H1 (cell line): Measurements from ENCODE around the gene FLRT3. TPM values are rescaled to one million over a fixed set of nuclear protein-coding genes. Genes with fewer than 3 reads are reported as not detected.

Experiments
- CTCF ChIA-PET: fragments of 300-600 bp; sonication (Branson Sonifier 250); formaldehyde crosslinking; loops from one replicate; lab custom pipeline; 2021; ENCODE audit not compliant: partially characterized antibody; lab: Charles Lee
- POLR2A ChIA-PET: fragments of 300-600 bp; sonication (Branson Sonifier 250); formaldehyde crosslinking; loops from one replicate; lab custom pipeline; 2021; ENCODE audit warnings: inconsistent platforms; ENCODE audit not compliant: partially characterized antibody; lab: Charles Lee
- DNase-seq, 2 experiments: peaks; one replicate each; pipeline versions ENCODE4 v3.0.0 to v3.0.0-alpha.2; 2010 to 2022; ENCODE audit warnings: low spot score in 2 of 2, low read depth in 1 of 2, mixed read lengths in 1 of 2
- FAIRE-seq: peaks from 2 replicates; lab custom pipeline; 2011; peaks lifted over from hg19 to GRCh38; lab: Jason Lieb, UNC
- H2AFZ ChIP-seq: 2 replicates; pipeline ENCODE4 v1.8.1; 2012; ENCODE audit warnings: low read length, inconsistent platforms
- H2AK5ac ChIP-seq: 2 replicates; pipeline ENCODE4 v1.6.1; 2013; ENCODE audit warnings: low read depth, low read length
- H2BK120ac ChIP-seq: replicated peaks from 2 replicates; pipeline ENCODE3; 2013; ENCODE audit warnings: low read depth, low read length, inconsistent platforms
- H2BK12ac ChIP-seq: 2 replicates; pipeline ENCODE4 v1.6.1; 2013; ENCODE audit warnings: low read depth, low read length
- H2BK15ac ChIP-seq: 2 replicates; pipeline ENCODE4 v1.6.1; 2013; ENCODE audit warnings: low read length
- H2BK20ac ChIP-seq: 2 replicates; pipeline ENCODE4 v1.6.1; 2013; ENCODE audit warnings: low read length
- H2BK5ac ChIP-seq: 2 replicates; pipeline ENCODE4 v1.6.1; 2013; ENCODE audit warnings: low read depth, low read length
- H3K14ac ChIP-seq: 2 replicates; pipeline ENCODE4 v1.6.1; 2013; ENCODE audit warnings: inconsistent platforms; ENCODE audit not compliant: insufficient read length
- H3K18ac ChIP-seq: 2 replicates; pipeline ENCODE4 v1.6.1; 2013; ENCODE audit warnings: low read length; ENCODE audit errors: extremely low read depth
- H3K23ac ChIP-seq: 2 replicates; pipeline ENCODE4 v1.6.1; 2013; ENCODE audit warnings: inconsistent platforms; ENCODE audit not compliant: insufficient read length
- H3K23me2 ChIP-seq: 2 replicates; pipeline ENCODE4 v1.6.1; 2013; ENCODE audit warnings: low read depth, low read length
- H3K27ac ChIP-seq: 2 replicates; pipeline ENCODE4 v1.6.1; 2011; ENCODE audit warnings: low read depth, low read length, inconsistent platforms
- H3K27me3 ChIP-seq, 4 experiments: replicated peaks in 1 of 4; 1 replicate in 1 of 4; 2 replicates in 3 of 4; pipeline versions ENCODE4 v1.6.1 to v1.8.1; 2011 to 2013; ENCODE audit warnings: low read length in 3 of 4, mild to moderate bottlenecking in 3 of 4, inconsistent platforms in 2 of 4, mixed read lengths in 2 of 4, moderate library complexity in 1 of 4; ENCODE audit not compliant: control insufficient read depth in 3 of 4, insufficient read depth in 3 of 4; ENCODE audit errors: extremely low read depth in 1 of 4
- H3K36me3 ChIP-seq, 4 experiments: 2 replicates each; pipeline versions ENCODE4 v1.6.1 to v1.8.1; 2011 to 2013; ENCODE audit warnings: mild to moderate bottlenecking in 4 of 4, low read length in 3 of 4, moderate library complexity in 2 of 4, control low read depth in 1 of 4, inconsistent platforms in 1 of 4; ENCODE audit not compliant: insufficient read depth in 4 of 4, control insufficient read depth in 2 of 4
- H3K4ac ChIP-seq: replicated peaks from 2 replicates; pipeline ENCODE3; 2013; ENCODE audit warnings: low read length, low read depth, mixed read lengths, inconsistent platforms; ENCODE audit not compliant: insufficient read length
- H3K4me1 ChIP-seq, 4 experiments: replicated peaks in 1 of 4; 1 replicate in 1 of 4; 2 replicates in 3 of 4; pipeline versions ENCODE4 v1.6.1 to v1.8.1; 2011 to 2013; ENCODE audit warnings: low read length in 3 of 4, inconsistent platforms in 2 of 4, mixed read lengths in 1 of 4; ENCODE audit not compliant: insufficient read depth in 4 of 4, control insufficient read depth in 3 of 4
- H3K4me2 ChIP-seq, 2 experiments: 2 replicates each; pipeline versions ENCODE4 v1.6.1 to v1.8.1; 2011 to 2013; ENCODE audit warnings: low read depth in 2 of 2, low read length in 2 of 2, control low read depth in 1 of 2, inconsistent platforms in 1 of 2, mild to moderate bottlenecking in 1 of 2; ENCODE audit not compliant: insufficient read depth in 1 of 2
- H3K4me3 ChIP-seq, 4 experiments: fragments of 200-600, 300-600 bp in 1 of 4; sonication (generic), shearing (Covaris generic), sonication (Bioruptor Twin) in 1 of 4; 2 replicates each; pipeline versions ENCODE4 v1.5.1 to v1.8.1; 2011 to 2016; ENCODE audit warnings: low read length in 4 of 4, low read depth in 3 of 4, control low read depth in 2 of 4, inconsistent platforms in 2 of 4, mild to moderate bottlenecking in 2 of 4, mixed read lengths in 1 of 4, moderate library complexity in 1 of 4; ENCODE audit not compliant: insufficient read depth in 2 of 4; ENCODE audit errors: extremely low read depth in 1 of 4
- H3K56ac ChIP-seq: replicated peaks from 2 replicates; pipeline ENCODE3; 2013; ENCODE audit warnings: low read depth, mild to moderate bottlenecking, mixed read lengths, low read length, inconsistent platforms; ENCODE audit not compliant: insufficient read length
- H3K79me1 ChIP-seq: 2 replicates; pipeline ENCODE4 v1.6.1; 2013; ENCODE audit warnings: low read depth, low read length, control low read depth
- H3K79me2 ChIP-seq, 2 experiments: 2 replicates each; pipeline versions ENCODE4 v1.6.1 to v1.8.1; 2012 to 2013; ENCODE audit warnings: low read length in 2 of 2, mild to moderate bottlenecking in 2 of 2, inconsistent platforms in 1 of 2; ENCODE audit not compliant: insufficient read depth in 2 of 2, control insufficient read depth in 1 of 2
- H3K9ac ChIP-seq, 4 experiments: replicated peaks in 1 of 4; 1 replicate in 1 of 4; 2 replicates in 3 of 4; pipeline versions ENCODE4 v1.6.1 to v1.8.1; 2011 to 2013; ENCODE audit warnings: low read depth in 3 of 4, low read length in 3 of 4, control low read depth in 2 of 4, mild to moderate bottlenecking in 2 of 4, moderate library complexity in 2 of 4, inconsistent platforms in 1 of 4; ENCODE audit errors: extremely low read depth in 1 of 4
- H3K9me3 ChIP-seq, 2 experiments: 2 replicates each; pipeline versions ENCODE4 v1.6.1 to v1.8.1; 2012 to 2013; ENCODE audit warnings: mild to moderate bottlenecking in 2 of 2, moderate library complexity in 2 of 2, control low read depth in 1 of 2, inconsistent platforms in 1 of 2, low read depth in 1 of 2, low read length in 1 of 2, mixed read lengths in 1 of 2; ENCODE audit not compliant: insufficient read depth in 2 of 2
- H4K20me1 ChIP-seq, 2 experiments: replicated peaks in 1 of 2; 2 replicates each; pipeline versions ENCODE3 to v1.8.1; 2011 to 2013; ENCODE audit warnings: inconsistent platforms in 2 of 2, low read length in 2 of 2, mild to moderate bottlenecking in 1 of 2; ENCODE audit not compliant: insufficient read depth in 2 of 2, control insufficient read depth in 1 of 2
- H4K5ac ChIP-seq: 2 replicates; pipeline ENCODE4 v1.6.1; 2013; ENCODE audit warnings: low read length, low read depth, mixed read lengths, inconsistent platforms; ENCODE audit not compliant: insufficient read length
- H4K8ac ChIP-seq: 2 replicates; pipeline ENCODE4 v1.8.0; 2013; ENCODE audit warnings: mild to moderate bottlenecking, moderate library complexity, low read length, inconsistent platforms; ENCODE audit not compliant: insufficient read depth; ENCODE audit errors: extremely low read depth
- H4K91ac ChIP-seq: replicated peaks from 2 replicates; pipeline ENCODE3; 2013; ENCODE audit warnings: low read length, mixed read lengths, inconsistent platforms; ENCODE audit not compliant: insufficient read length
- ATF2 ChIP-seq: IDR thresholded peaks from 2 replicates; pipeline ENCODE4 v1.6.1; 2012; ENCODE audit warnings: low read length, inconsistent platforms
- BRCA1 ChIP-seq: IDR thresholded peaks from 2 replicates; pipeline ENCODE4 v1.6.1; 2012; ENCODE audit warnings: low read depth, low read length, improper control_type of control experiment
- CBX8 ChIP-seq: fragments of 300-800, 300-1000 bp; sonication (generic); IDR thresholded peaks from 2 replicates; pipeline ENCODE4 v1.7.1; 2016; ENCODE audit warnings: low read depth, low read length, borderline replicate concordance
- E2F6 ChIP-seq: IDR thresholded peaks from 2 replicates; pipeline ENCODE4 v1.6.1; 2012; ENCODE audit warnings: inconsistent platforms
- EP300 ChIP-seq, 2 experiments: IDR thresholded peaks; 1 replicate in 1 of 2; 2 replicates in 1 of 2; pipeline ENCODE4 v1.6.1; 2011 to 2012; ENCODE audit warnings: low read depth in 2 of 2, low read length in 2 of 2, mild to moderate bottlenecking in 2 of 2, borderline replicate concordance in 1 of 2, inconsistent platforms in 1 of 2, moderate library complexity in 1 of 2
- HDAC6 ChIP-seq: IDR thresholded peaks from one replicate; pipeline ENCODE4 v1.7.1; 2012; ENCODE audit warnings: low read depth, mild to moderate bottlenecking, inconsistent platforms, low read length, moderate library complexity
- JUND ChIP-seq: IDR thresholded peaks from 2 replicates; pipeline ENCODE4 v1.6.1; 2011; ENCODE audit warnings: mild to moderate bottlenecking, improper control_type of control experiment, low read length
- KDM5A ChIP-seq: fragments of 200-600 bp; IDR thresholded peaks from 2 replicates; pipeline ENCODE4 v1.7.1; 2012; ENCODE audit warnings: mild to moderate bottlenecking, low read length, inconsistent platforms, mixed read lengths
- NRF1 ChIP-seq: IDR thresholded peaks from 2 replicates; pipeline ENCODE4 v1.6.1; 2011; ENCODE audit warnings: mild to moderate bottlenecking, low read depth, low read length, improper control_type of control experiment
- POU5F1 ChIP-seq: IDR thresholded peaks from 2 replicates; pipeline ENCODE4 v1.6.1; 2011; ENCODE audit warnings: low read depth, mild to moderate bottlenecking, low read length, moderate library complexity
- RAD21 ChIP-seq, 2 experiments: IDR thresholded peaks in 1 of 2; conservative IDR thresholded peaks in 1 of 2; 2 replicates each; pipeline ENCODE4 v1.6.1; 2011; ENCODE audit warnings: low read depth in 2 of 2, low read length in 2 of 2, improper control_type of control experiment in 1 of 2, inconsistent platforms in 1 of 2, mild to moderate bottlenecking in 1 of 2, moderate library complexity in 1 of 2
- WGBS, 2 experiments: shearing (Covaris generic) in 1 of 2; methylation state at CpG; one replicate each; pipeline versions ENCODE4 v1.1.6 to v1.1.7; 2013 to 2015; ENCODE audit warnings: low lambda C conversion rate in 2 of 2, mixed read lengths in 2 of 2, inconsistent platforms in 1 of 2, low coverage in 1 of 2, missing lambda C conversion rate in 1 of 2; ENCODE audit not compliant: insufficient replicate concordance in 2 of 2, insufficient coverage in 1 of 2, insufficient read length in 1 of 2; ENCODE audit errors: extremely low coverage in 1 of 2, missing lambda C conversion rate in 1 of 2; 5-methylcytosine and 5-hydroxymethylcytosine counted together
- polyA plus RNA-seq, 7 experiments: library from polyadenylated mRNA; depleted of rRNA in 3 of 7; stranded (reverse) in 5 of 7; unstranded in 2 of 7; fragments of >200 nt in 5 of 7; fragments of 200-250 nt in 2 of 7; gene quantifications; 1 replicate in 5 of 7; 2 replicates in 1 of 7; 4 replicates in 1 of 7; pipeline versions ENCODE4 v1.2.1 to v1.2.3, GENCODE V29; 2011 to 2013; ENCODE audit warnings: missing spikeins in 2 of 7, mixed read lengths in 2 of 7
- total RNA-seq: library from RNA; stranded (reverse); fragmentation: NEBNext Ultra II Directional; extraction: Animal tissue kit (Norgen Biotek cat#: 25700); gene quantifications from 2 replicates; pipeline ENCODE4 v1.2.1, GENCODE V29; 2021

Gene FLRT3
- total and polyA plus RNA-seq, 2 of the 8 experiments (the other 6 are each of a cell fraction or from before 2014, with no cell fraction given), result 0.35 to 0.41 TPM

DNA sequence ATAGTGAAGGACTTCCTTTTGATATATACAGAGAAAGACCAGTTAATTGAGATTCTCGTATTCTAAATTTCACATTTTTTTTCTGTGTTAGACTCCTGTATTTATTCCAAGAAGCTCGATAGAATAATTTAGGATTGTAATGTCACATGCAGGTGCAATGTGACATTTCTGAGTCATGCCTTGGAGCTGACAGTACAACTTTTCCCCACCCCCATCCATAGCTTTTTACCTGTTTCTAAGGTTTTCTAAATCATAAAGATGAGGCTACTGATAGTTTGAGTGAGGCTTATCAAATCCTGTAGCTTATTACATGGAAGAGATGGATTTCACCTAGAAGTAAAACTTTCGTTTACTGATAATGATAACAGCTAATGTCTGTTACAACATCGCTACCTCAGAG, 37.6 kb downstream of the FLRT3 start:
- Histone ChIP-seq H3K27me3 (no peaks in the 10 kb centered on the region), H3K4ac (no peak overlapping the region), H3K79me2 (no peaks in the 10 kb centered on the region), H2BK5ac (no peak overlapping the region), H3K23me2 (no peaks in the 10 kb centered on the region), H3K27ac (no peak overlapping the region), H3K23ac (no peak overlapping the region), H4K8ac (no peak overlapping the region), H3K4me1 (no peaks in the 10 kb centered on the region), H3K79me1 (no peaks in the 10 kb centered on the region), H4K20me1 (no peaks in the 10 kb centered on the region), H3K56ac (no peak overlapping the region), H2BK12ac (no peak overlapping the region), H3K4me2 (no peak overlapping the region), H3K18ac (no peak overlapping the region), H3K4me3 (no peak overlapping the region), H4K5ac (no peak overlapping the region), H3K9ac (no peak overlapping the region), H2AFZ (no peak overlapping the region), H3K36me3 (no peaks in the 10 kb centered on the region), H4K91ac (no peak overlapping the region), H3K9me3 (no peaks in the 10 kb centered on the region), H2BK15ac (no peak overlapping the region), H3K14ac (no peak overlapping the region), H2BK20ac (no peak overlapping the region), H2AK5ac (no peak overlapping the region), H2BK120ac (no peak overlapping the region)
- WGBS, 2 experiments, result 93% methylated on average over 4 of the region's 4 CpGs; no CpG with 5 or more reads in 1 of the 2 experiments
- DNase-seq (no peak), FAIRE-seq (no peak)
- POLR2A ChIA-PET, result no interaction called here
- CTCF ChIA-PET, result interaction anchor here (1.1 to 1.7 kb wide), 2 partner anchors 9 to 36 kb away, joined by 3 to 4 read pairs; no protein-coding TSS in a partner anchor
- TF ChIP-seq CBX8 (no peak), NRF1 (no peak), HDAC6 (no peak), BRCA1 (no peak), RAD21 (IDR thresholded peaks at IDR 0.05 in 1 of 2, conservative IDR thresholded peaks at IDR 0.05 in 1 of 2; ENCODE audit: low read depth in 2 of 2, low read length in 2 of 2) (no peak), JUND (no peak), EP300 (IDR thresholded peaks at IDR 0.05; ENCODE audit: borderline replicate concordance in 1 of 2, low read depth in 2 of 2, low read length in 2 of 2) (no peak), KDM5A (no peak), E2F6 (no peak), POU5F1 (no peak), ATF2 (no peak)
